ENCODE results near the gene SLC25A53.
A peak's percentile ranks its signal among the peaks of the same experiment; 100 is the strongest.

DNA sequence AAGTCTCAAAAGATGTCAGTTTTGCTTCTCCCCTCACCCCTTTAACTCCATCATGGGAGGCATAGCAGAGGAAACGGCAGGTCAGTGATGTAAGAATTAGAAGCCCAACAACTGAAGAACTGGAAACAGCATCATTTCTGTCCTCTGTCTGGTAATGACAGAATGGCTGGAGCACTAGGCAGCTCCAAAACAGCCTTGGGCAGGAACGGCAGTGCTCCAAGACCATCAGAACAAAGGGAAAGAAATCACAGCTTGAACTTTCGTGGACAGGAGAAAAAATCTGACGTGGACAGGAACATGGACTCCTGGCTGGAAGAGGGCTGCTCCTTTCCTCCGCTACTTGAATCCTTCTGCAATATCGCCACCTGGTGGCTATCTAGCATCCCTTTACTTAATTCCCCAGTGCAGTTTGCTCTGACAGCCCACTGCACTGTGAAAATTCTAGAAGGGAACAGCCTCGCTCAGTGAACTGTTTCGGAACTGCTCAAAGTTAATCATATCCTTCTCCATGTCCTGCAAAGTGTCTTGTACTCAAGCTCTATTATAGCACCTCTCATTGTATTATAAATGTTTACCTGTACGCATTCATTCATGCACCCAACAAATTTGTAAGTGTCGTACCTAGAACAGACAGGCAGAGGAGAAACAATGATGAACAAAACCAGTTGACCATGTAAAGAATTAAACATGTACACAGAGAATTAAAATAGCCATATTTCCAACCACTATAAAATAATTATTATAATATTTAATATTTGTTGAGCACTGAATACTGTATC, 20.4 kb downstream of the SLC25A53 start:
- TF ChIP-seq, protein P1, sequence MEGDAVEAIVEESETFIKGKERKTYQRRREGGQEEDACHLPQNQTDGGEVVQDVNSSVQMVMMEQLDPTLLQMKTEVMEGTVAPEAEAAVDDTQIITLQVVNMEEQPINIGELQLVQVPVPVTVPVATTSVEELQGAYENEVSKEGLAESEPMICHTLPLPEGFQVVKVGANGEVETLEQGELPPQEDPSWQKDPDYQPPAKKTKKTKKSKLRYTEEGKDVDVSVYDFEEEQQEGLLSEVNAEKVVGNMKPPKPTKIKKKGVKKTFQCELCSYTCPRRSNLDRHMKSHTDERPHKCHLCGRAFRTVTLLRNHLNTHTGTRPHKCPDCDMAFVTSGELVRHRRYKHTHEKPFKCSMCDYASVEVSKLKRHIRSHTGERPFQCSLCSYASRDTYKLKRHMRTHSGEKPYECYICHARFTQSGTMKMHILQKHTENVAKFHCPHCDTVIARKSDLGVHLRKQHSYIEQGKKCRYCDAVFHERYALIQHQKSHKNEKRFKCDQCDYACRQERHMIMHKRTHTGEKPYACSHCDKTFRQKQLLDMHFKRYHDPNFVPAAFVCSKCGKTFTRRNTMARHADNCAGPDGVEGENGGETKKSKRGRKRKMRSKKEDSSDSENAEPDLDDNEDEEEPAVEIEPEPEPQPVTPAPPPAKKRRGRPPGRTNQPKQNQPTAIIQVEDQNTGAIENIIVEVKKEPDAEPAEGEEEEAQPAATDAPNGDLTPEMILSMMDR (conservative IDR thresholded peaks at IDR 0.05; ENCODE audit: low read length), result peak; percentile 76
- TF ChIP-seq EZH2phosphoT487 (IDR thresholded peaks at IDR 0.05; ENCODE audit: borderline replicate concordance, low read depth, low read length), result no peak
